ENCODE results near the gene LFNG.

DNA sequence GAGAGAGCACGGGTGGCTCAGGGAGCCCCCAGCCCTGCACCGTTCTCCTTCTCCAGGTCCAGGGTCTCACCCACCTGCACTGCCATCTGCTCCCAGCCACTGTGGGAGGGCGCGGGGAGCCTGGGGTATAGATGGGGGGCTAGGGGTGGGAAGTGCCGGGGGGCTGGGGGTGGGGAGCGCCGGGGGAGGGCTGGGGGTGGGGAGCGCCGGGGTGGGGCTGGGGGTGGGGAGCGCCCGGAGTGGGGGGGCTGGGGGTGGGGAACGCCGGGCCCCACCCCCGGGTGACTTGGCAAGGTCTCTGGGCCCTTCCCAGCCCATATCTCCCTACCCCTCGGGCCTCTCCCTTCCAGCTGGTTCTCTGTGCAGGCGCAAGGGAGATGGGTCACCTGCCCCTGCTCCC lies 43.3 kb upstream of the LFNG start, which contains the start of gene GRIFIN:
- TF ChIP-seq CTCF (IDR thresholded peaks at IDR 0.05): no peak
- TF ChIP-seq EP300 (IDR thresholded peaks at IDR 0.05): no peak
- no peak for TF ChIP-seq POLR2A (IDR thresholded peaks at IDR 0.05)
